GM21717 (cell line): ENCODE data around the gene CCDC157.
"Not testable (repeated sequence)": the region's sequence is repeated elsewhere in the genome, so short reads cannot be mapped to it uniquely, and the experiment has no call there.

Source experiments
- ATAC-seq: cut with Tn5 transposase; IDR thresholded peaks from one replicate; pipeline ENCODE4 v1.9.1; 2021; ENCODE audit warnings: mild to moderate bottlenecking, moderate library complexity; ENCODE audit not compliant: unreplicated experiment

The CCDC157 gene

DNA sequence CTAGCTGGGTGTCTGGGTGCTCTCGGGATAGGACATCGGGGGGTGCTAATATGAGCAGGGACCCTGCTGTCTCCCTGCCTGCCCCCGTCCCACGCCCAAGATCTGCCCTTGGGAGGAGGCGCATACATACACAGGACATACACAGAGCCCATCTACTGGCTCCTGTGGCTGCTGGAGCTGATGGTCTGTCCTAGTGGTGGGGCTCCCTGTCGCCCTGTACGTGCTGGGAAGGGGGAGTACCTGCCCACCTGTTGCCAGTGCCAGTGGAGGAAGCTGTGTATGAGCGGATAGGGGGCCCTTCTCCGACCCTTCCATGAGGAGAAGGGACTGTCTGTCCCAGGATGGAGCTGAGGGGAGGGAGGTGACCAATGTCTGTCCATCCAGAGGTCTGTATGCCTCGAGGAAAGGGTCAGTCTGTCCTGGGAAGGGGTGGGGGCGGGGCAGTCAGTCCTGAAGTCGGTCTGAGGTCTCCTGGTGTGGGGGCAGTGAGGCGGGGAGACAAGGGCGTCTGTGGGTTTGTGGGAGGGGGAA is 31.0 kb upstream of the CCDC157 start:
- no peak for ATAC-seq

DNA sequence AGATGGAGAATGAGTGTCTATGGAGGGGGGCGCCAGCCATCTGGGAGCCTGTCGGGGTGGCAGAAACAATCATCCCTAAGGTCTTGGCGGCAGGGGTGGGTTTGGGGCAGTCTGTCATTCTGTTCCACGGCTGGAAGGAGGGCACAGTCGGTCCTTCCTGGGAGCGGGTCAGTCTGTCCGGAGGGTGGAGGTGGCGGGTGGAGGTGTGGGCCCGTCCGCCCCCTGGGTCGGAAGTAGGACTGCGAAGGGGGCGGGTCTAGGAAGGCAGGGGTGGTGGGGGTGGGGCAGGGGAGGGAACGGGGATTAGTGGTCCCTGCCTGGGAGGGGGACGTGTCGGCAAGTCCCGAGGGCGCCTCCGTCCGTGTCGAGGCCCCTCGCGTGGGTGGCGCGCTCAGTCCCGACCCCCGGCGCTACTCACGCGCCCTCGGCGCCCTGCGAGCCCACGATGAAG is 30.5 kb upstream of the CCDC157 start:
- peak; percentile 26 for ATAC-seq

DNA sequence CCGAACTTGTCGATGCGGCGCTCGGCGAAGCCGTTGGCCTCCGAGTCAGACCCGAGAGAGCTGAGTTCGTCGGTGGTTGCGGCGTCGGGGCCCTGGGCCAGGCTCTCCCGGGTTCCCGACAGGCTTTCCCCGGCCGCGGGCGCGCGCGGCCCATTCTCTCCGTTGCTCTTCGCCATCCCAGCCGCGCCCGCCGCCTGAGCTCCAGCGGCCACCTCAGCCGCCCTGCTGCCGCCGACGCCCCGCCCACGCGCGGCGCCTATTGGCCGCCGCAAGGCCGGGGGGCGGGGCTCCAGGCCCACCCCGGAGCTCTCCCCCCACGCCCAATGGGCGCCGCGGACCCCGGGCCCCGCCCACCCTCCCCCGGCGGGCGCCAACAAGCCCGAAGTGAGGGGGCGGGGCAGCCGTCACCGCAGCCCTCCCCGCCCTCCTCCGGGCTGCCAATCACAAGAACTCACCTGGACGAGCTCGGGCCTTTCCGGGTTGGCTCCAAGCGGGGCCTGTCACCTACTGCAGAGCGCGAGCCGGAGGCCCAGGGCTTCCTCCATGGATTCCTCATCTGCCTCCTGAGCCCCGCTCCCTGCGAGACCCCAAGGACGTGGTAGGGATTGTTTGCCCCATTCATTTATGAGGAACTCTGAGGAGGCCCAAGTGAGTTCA is 30.0 kb upstream of the CCDC157 start, which contains the start of gene TBC1D10A:
Gene TBC1D10A (minus strand): TSS at position 236 of the 657 bp plus-strand sequence. CDS start 60 bp downstream, at position 176.
- ATAC-seq = peak; percentile 71

- ATAC-seq = no peak
These were observed 28.9 kb upstream of the CCDC157 start for GRCh38 chr22:30327864-30328345.

DNA sequence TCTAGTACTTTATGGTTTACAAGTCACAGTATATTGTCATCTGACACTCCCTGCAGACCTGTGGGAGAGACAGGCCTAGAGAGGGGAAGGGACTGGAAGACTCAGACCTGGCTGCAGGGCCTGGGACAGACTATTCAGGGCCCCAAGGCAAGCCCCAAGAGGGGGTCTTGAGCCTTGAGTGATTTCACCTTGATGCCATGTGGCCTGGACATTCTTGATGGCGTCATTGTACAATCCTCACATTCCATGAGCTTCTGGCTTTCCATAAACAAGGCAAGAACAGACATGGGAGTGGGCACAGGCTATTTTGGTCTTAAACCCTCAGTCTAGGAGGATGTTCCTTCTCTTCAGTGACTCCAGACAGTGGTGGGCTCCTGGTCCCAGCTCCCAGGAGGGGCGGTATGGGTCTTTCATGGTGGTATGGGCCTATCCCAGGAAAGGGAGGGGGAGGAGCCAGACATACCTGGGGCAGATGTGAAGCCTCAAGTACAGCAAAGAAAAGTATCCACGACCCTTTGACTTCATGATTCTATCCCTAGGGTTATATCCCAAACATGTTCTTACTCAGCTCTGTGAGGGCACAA is 28.2 kb upstream of the CCDC157 start:
- no peak for ATAC-seq

- no peak for ATAC-seq
These were observed 24.3 kb upstream of the CCDC157 start for GRCh38 chr22:30332551-30332950.

GRCh38 chr22:30332994-30333706 is 23.7 kb upstream of the CCDC157 start:
- no peak for ATAC-seq

DNA sequence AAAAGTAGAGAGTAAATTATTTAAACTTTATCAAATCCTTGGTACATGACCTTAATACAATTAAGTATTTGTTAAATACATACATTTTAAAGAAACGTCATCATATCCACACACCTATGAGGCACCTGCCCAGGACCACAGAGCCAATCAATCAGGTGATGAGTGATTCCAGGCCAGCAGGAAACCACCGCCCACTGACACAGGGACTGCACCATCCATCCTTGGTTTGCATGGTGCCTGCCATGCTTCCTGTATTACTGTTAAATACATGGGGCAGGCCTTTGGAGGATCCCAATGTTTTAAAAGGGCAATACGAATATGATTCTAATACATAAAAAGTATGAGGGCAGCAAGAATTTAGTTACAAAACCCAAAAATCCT is 23.1 kb upstream of the CCDC157 start:
- ATAC-seq = no peak

GRCh38 chr22:30334646-30335045 is 22.2 kb upstream of the CCDC157 start:
- ATAC-seq = no peak

DNA sequence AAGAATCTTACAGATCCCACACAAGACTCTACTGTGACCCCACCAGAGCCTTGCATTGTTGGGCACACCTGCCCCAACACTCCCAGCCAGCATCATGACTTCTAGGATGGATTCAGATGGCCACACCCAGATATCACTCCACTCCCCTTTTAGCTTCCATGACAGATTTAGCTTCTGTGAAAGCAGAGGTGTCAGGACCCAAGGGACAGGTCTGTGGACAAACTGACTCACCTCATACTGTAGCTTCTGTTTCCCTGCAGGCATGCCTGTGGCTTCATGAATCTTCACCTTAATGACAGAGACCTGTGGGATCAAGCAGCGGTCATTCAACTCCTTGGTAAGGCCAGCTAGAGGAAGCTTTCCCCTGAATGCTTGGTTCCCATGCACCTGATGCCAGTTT is 21.6 kb upstream of the CCDC157 start:
- ATAC-seq = no peak

GRCh38 chr22:30336752-30337460 is 19.9 kb upstream of the CCDC157 start:
- ATAC-seq = no peak

DNA sequence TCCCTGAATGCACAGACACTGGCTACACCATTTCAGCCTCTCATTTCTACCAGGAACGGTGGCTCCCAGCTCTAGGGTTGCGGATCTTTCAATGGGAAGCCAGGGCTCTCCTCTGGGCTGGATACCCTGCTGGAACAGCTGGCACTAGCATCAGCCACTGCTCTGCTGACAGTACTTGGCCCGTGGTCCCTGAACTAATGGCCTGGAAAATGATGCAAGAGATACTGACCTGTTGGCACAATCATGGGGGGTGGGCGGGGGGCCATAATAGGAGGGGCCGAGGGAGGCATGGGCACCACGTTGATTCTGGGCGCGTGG is 19.4 kb upstream of the CCDC157 start:
- ATAC-seq = no peak

GRCh38 chr22:30338341-30338740 is 18.5 kb upstream of the CCDC157 start:
- ATAC-seq = not testable (repeated sequence)

- no peak for ATAC-seq
These were observed 18.0 kb upstream of the CCDC157 start for GRCh38 chr22:30338802-30339201.

GRCh38 chr22:30340911-30341685 is 15.7 kb upstream of the CCDC157 start:
- no peak for ATAC-seq

DNA sequence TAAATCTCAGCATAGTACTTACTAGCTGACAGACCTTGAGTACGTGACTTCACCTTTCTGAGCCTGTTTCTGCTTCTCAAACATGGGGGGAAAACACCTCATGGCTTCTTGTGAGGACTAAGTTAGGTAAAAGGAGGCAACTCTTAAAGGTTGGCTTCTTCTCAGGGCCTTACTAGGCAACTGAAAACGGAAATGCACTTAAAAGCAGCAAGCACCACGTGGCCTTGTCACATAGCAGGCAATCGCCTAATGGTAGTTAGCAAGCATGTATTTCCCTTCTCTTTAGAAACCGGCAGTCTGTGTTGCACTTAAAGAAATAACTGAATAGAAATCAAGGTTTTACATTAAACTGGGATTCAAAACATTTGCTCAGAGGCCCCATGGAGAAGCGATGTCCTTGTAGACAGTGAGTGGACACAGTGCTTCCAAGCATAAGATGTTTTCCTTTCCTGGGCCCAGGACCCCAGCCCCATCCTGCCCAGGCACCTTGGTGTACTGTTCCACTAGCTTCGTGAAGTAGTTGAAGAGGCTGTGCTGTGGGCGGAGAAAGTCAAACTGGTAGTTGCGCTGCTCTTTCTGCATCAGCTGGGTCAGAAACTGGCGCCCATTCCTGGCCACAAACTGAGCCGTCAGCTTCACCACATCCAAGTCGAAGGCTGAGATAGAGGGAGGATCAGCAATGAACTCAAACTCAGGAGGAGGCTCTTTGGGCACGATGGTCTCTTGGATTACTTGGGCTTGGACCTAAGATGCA is 12.2 kb upstream of the CCDC157 start:
- no peak for ATAC-seq

GRCh38 chr22:30347255-30347892 is 9.4 kb upstream of the CCDC157 start:
- no peak for ATAC-seq

- ATAC-seq = no peak
These were observed 8.4 kb upstream of the CCDC157 start for GRCh38 chr22:30348404-30348803.

DNA sequence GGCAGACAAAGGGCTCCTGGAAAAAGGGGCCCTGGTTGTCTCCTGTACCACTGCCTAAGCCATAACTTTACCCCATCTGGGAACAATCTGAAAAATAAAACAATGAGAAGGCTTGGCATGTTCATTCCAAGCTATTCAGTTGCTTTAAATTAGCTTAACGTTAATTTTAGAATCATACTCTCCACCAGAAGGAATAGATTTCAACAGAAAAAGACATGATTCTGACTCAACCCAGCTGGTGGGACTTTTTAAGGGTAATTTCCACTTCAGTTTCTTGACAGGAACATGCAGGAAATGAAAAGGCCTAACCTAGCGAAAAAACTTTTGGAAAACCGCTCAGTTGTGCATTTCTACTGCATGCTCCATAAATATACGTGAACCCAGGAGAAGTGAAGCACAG is 8.0 kb upstream of the CCDC157 start:
- no peak for ATAC-seq
